ENCODE data around the gene DMRTC2. TPM values are rescaled to one million over a fixed set of nuclear protein-coding genes. Genes with fewer than 3 reads are reported as not detected.

Gene DMRTC2
- total RNA-seq, 1 experiment from 2014 or later, result not detected

DNA sequence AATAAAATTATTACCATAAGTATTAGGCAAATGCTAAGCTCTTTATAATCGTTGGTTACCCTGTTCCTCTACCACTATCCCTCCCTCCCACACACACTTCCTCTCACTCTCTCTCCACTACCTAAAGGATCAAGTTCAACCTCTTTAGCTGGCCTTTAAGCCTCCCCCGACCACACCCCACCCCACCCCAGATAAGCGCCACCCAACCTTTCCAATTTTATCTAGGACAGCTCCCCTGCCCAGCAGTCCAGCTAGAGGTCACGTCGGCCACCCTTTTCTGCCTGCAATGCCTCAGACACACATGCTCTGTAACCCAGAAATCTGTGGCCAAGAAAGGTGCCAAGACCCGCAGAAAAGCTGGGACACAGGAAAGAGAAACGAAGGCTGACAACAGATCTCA lies 1.5 kb upstream of the DMRTC2 start:
- CTCF ChIA-PET, result interaction anchor here (1.3 to 2.1 kb wide), 2 partner anchors 15 to 90 kb away, joined by 5 to 6 read pairs; no protein-coding TSS in a partner anchor
- Mint-ChIP-seq H3K9me3 (peaks cover 11% of the 10 kb centered on the region), H3K4me3 (no peak overlapping the region), H3K36me3 (no peaks in the 10 kb centered on the region), H3K4me1 (no peaks in the 10 kb centered on the region), H3K27ac (no peak overlapping the region), H3K27me3 (ENCODE audit: low read depth) (peaks cover 48% of the 10 kb centered on the region)
- DNase-seq (ENCODE audit: low spot score) (no peak), ATAC-seq (no peak)
- TF ChIP-seq, protein P1, sequence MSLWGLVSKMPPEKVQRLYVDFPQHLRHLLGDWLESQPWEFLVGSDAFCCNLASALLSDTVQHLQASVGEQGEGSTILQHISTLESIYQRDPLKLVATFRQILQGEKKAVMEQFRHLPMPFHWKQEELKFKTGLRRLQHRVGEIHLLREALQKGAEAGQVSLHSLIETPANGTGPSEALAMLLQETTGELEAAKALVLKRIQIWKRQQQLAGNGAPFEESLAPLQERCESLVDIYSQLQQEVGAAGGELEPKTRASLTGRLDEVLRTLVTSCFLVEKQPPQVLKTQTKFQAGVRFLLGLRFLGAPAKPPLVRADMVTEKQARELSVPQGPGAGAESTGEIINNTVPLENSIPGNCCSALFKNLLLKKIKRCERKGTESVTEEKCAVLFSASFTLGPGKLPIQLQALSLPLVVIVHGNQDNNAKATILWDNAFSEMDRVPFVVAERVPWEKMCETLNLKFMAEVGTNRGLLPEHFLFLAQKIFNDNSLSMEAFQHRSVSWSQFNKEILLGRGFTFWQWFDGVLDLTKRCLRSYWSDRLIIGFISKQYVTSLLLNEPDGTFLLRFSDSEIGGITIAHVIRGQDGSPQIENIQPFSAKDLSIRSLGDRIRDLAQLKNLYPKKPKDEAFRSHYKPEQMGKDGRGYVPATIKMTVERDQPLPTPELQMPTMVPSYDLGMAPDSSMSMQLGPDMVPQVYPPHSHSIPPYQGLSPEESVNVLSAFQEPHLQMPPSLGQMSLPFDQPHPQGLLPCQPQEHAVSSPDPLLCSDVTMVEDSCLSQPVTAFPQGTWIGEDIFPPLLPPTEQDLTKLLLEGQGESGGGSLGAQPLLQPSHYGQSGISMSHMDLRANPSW (CRISPR knock-in tag; conservative IDR thresholded peaks at IDR 0.05; ENCODE audit: low read depth), result no peak
- POLR2A ChIA-PET, result no interaction called here

GRCh38 chr19:41844601-41845000 lies 241 bp upstream of the DMRTC2 start, which contains the start of gene LYPD4:
Gene LYPD4 (minus strand): TSS chr19:41844683. CDS start chr19:41839285, 5,398 bp downstream.
- H3K9me3 Mint-ChIP-seq, result peaks cover 11% of the 10 kb centered on the region
- H3K27ac Mint-ChIP-seq, result no peak within 1 kb of the TSS
- no peaks in the 10 kb centered on the region for H3K4me1 Mint-ChIP-seq
- no peak within 1 kb of the TSS for H3K4me3 Mint-ChIP-seq
- peak; percentile 44 for DNase-seq (ENCODE audit: low spot score)
- TF ChIP-seq NFATC4 (CRISPR knock-in tag; IDR thresholded peaks at IDR 0.05) (no peak), RELA (CRISPR knock-in tag; IDR thresholded peaks at IDR 0.05; ENCODE audit: borderline replicate concordance) (peak; percentile 68), TEAD4 (CRISPR knock-in tag; IDR thresholded peaks at IDR 0.05) (peak; percentile 43; the same call in 1 of the 2 replicates), CREB1 (CRISPR knock-in tag; IDR thresholded peaks at IDR 0.05) (0 out of 2 replicates have a peak, but pooled peaks have one; percentile 44), NR2C2 (CRISPR knock-in tag; IDR thresholded peaks at IDR 0.05) (0 out of 2 replicates have a peak, but pooled peaks have one; percentile 37), SP1 (CRISPR knock-in tag; conservative IDR thresholded peaks at IDR 0.05) (0 out of 2 replicates have a peak, but pooled peaks have one; percentile 46), ZNF396 (CRISPR knock-in tag; IDR thresholded peaks at IDR 0.05; ENCODE audit: borderline replicate concordance) (no peak), ZBTB43 (CRISPR knock-in tag; IDR thresholded peaks at IDR 0.05) (0 out of 2 replicates have a peak, but pooled peaks have one; percentile 14), SMAD3 (CRISPR knock-in tag; IDR thresholded peaks at IDR 0.05; ENCODE audit: borderline replicate concordance) (peak; percentile 46; the same call in 1 of the 2 replicates), NFYB (CRISPR knock-in tag; conservative IDR thresholded peaks at IDR 0.05; ENCODE audit: low read depth) (peak; percentile 57), ERG (CRISPR knock-in tag; IDR thresholded peaks at IDR 0.05) (no peak), ZNF219 (CRISPR knock-in tag; IDR thresholded peaks at IDR 0.05; ENCODE audit: borderline replicate concordance) (peak; percentile 50; the same call in 1 of the 2 replicates), FOXP1 (CRISPR knock-in tag; IDR thresholded peaks at IDR 0.05; ENCODE audit: borderline replicate concordance) (peak; percentile 44; the same call in 1 of the 2 replicates)
- TF ChIP-seq, protein P2, sequence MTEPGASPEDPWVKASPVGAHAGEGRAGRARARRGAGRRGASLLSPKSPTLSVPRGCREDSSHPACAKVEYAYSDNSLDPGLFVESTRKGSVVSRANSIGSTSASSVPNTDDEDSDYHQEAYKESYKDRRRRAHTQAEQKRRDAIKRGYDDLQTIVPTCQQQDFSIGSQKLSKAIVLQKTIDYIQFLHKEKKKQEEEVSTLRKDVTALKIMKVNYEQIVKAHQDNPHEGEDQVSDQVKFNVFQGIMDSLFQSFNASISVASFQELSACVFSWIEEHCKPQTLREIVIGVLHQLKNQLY (CRISPR knock-in tag; IDR thresholded peaks at IDR 0.05), result no peak
- TF ChIP-seq, protein P3, sequence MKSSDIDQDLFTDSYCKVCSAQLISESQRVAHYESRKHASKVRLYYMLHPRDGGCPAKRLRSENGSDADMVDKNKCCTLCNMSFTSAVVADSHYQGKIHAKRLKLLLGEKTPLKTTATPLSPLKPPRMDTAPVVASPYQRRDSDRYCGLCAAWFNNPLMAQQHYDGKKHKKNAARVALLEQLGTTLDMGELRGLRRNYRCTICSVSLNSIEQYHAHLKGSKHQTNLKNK (CRISPR knock-in tag; IDR thresholded peaks at IDR 0.05), result no peak
- TF ChIP-seq, protein P4, sequence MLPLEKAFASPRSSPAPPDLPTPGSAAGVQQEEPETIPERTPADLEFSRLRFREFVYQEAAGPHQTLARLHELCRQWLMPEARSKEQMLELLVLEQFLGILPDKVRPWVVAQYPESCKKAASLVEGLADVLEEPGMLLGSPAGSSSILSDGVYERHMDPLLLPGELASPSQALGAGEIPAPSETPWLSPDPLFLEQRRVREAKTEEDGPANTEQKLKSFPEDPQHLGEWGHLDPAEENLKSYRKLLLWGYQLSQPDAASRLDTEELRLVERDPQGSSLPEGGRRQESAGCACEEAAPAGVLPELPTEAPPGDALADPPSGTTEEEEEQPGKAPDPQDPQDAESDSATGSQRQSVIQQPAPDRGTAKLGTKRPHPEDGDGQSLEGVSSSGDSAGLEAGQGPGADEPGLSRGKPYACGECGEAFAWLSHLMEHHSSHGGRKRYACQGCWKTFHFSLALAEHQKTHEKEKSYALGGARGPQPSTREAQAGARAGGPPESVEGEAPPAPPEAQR (CRISPR knock-in tag; IDR thresholded peaks at IDR 0.05), result no peak
- TF ChIP-seq, protein P5, sequence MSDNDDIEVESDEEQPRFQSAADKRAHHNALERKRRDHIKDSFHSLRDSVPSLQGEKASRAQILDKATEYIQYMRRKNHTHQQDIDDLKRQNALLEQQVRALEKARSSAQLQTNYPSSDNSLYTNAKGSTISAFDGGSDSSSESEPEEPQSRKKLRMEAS (CRISPR knock-in tag; IDR thresholded peaks at IDR 0.05), result peak; percentile 93
- TF ChIP-seq, protein P6, sequence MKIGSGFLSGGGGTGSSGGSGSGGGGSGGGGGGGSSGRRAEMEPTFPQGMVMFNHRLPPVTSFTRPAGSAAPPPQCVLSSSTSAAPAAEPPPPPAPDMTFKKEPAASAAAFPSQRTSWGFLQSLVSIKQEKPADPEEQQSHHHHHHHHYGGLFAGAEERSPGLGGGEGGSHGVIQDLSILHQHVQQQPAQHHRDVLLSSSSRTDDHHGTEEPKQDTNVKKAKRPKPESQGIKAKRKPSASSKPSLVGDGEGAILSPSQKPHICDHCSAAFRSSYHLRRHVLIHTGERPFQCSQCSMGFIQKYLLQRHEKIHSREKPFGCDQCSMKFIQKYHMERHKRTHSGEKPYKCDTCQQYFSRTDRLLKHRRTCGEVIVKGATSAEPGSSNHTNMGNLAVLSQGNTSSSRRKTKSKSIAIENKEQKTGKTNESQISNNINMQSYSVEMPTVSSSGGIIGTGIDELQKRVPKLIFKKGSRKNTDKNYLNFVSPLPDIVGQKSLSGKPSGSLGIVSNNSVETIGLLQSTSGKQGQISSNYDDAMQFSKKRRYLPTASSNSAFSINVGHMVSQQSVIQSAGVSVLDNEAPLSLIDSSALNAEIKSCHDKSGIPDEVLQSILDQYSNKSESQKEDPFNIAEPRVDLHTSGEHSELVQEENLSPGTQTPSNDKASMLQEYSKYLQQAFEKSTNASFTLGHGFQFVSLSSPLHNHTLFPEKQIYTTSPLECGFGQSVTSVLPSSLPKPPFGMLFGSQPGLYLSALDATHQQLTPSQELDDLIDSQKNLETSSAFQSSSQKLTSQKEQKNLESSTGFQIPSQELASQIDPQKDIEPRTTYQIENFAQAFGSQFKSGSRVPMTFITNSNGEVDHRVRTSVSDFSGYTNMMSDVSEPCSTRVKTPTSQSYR (CRISPR knock-in tag; IDR thresholded peaks at IDR 0.05), result peak; percentile 36; the same call in 1 of the 2 replicates
- peak; percentile 85 for ATAC-seq
- ChIA-PET CTCF (interaction anchor here (0.8 to 2.1 kb wide), 3 partner anchors 15 to 91 kb away, joined by 3 to 6 read pairs (median 3); no protein-coding TSS in a partner anchor), POLR2A (no interaction called here)
- H3K27me3 Mint-ChIP-seq (ENCODE audit: low read depth), result peaks cover 49% of the 10 kb centered on the region
- no peaks in the 10 kb centered on the region for H3K36me3 Mint-ChIP-seq
